K562 (cell line): ENCODE measurements around the gene FUZ. TPM values are rescaled to one million over a fixed set of nuclear protein-coding genes. Genes with fewer than 3 reads are reported as not detected.

Experiments used
- ATAC-seq: fragments of 200-7000 bp; cut with Tn5 transposase; 3 replicates; pipeline ENCODE4 v1.9.1; 2020; ENCODE audit warnings: moderate library complexity
- BruUV-seq: library from RNA; stranded (reverse); fragments of 400-500 nt; replicated peaks from 2 replicates; lab custom pipeline; 2021; lab: Mats Ljungman, UMichigan
- CTCF ChIA-PET: fragments of 300-600 bp; formaldehyde crosslinking; extraction: SDS; loops from one replicate; lab custom pipeline; 2021; ENCODE audit warnings: low intra/inter-chr PET ratio; lab: Yijun Ruan, JAX
- POLR2A ChIA-PET: fragments of 300-600, 350-650 bp; sonication (Branson Sonifier 250); formaldehyde crosslinking; extraction: SDS; loops from one replicate; lab custom pipeline; 2021; ENCODE audit warnings: antibody characterized with exemption, inconsistent platforms; lab: Yijun Ruan, JAX
- DNase-seq, 4 experiments: peaks; one replicate each; pipeline versions ENCODE4 v3.0.0 to v3.0.0-alpha.2; 2011 to 2018; ENCODE audit warnings: low spot score in 3 of 4, mixed read lengths in 3 of 4; ENCODE audit errors: extremely low read depth in 1 of 4
- FAIRE-seq: peaks from 2 replicates; lab custom pipeline; 2011; peaks lifted over from hg19 to GRCh38; lab: Jason Lieb, UNC
- H2AFZ ChIP-seq: 2 replicates; pipeline ENCODE4 v1.6.0; 2011; ENCODE audit warnings: low read depth, low read length, control low read depth, inconsistent platforms
- H3K27ac ChIP-seq: fragments of 200-600 bp; 3 replicates; pipeline ENCODE4 v1.8.0; 2011; ENCODE audit warnings: low read depth, mild to moderate bottlenecking, control low read depth, inconsistent platforms, low read length, moderate library complexity, mixed read lengths; ENCODE audit errors: extremely low read depth
- H3K27me3 ChIP-seq, 2 experiments: fragments of 300-600 bp in 1 of 2; 2 replicates in 1 of 2; 3 replicates in 1 of 2; pipeline versions ENCODE4 v1.6.0 to v1.8.0; 2011; ENCODE audit warnings: inconsistent platforms in 2 of 2, low read length in 2 of 2, mild to moderate bottlenecking in 1 of 2, mixed read lengths in 1 of 2, moderate library complexity in 1 of 2; ENCODE audit not compliant: control insufficient read depth in 2 of 2, insufficient read depth in 2 of 2
- H3K36me3 ChIP-seq: fragments of 300-600 bp; 3 replicates; pipeline ENCODE4 v1.8.0; 2011; ENCODE audit warnings: mild to moderate bottlenecking, low read length, inconsistent platforms; ENCODE audit not compliant: control insufficient read depth, insufficient read depth
- H3K4me1 ChIP-seq, 2 experiments: fragments of 200-600 bp in 1 of 2; replicated peaks in 1 of 2; 2 replicates in 1 of 2; 3 replicates in 1 of 2; pipeline versions ENCODE4 v1.5.1 to v1.8.0; 2011; ENCODE audit warnings: inconsistent platforms in 2 of 2, low read length in 2 of 2, mild to moderate bottlenecking in 1 of 2, mixed read lengths in 1 of 2, moderate library complexity in 1 of 2; ENCODE audit not compliant: control insufficient read depth in 2 of 2, insufficient read depth in 2 of 2
- H3K4me2 ChIP-seq: 2 replicates; pipeline ENCODE4 v1.6.1; 2011; ENCODE audit warnings: low read length, control low read depth, inconsistent platforms, mixed read lengths; ENCODE audit not compliant: insufficient read depth
- H3K4me3 ChIP-seq: fragments of 200-600 bp; sonication (generic), shearing (Covaris generic); 2 replicates; pipeline ENCODE4 v1.5.1; 2016; ENCODE audit warnings: control low read depth, inconsistent platforms
- H3K79me2 ChIP-seq: fragments of 200-600 bp; 3 replicates; pipeline ENCODE4 v1.8.0; 2011; ENCODE audit warnings: low read length, inconsistent platforms; ENCODE audit not compliant: control insufficient read depth, insufficient read depth
- H3K9ac ChIP-seq, 2 experiments: 2 replicates each; pipeline versions ENCODE4 v1.6.0 to v1.6.1; 2011; ENCODE audit warnings: low read depth in 2 of 2, low read length in 2 of 2, control low read depth in 1 of 2, inconsistent platforms in 1 of 2, mild to moderate bottlenecking in 1 of 2, mixed read lengths in 1 of 2; ENCODE audit not compliant: insufficient read depth in 1 of 2
- H3K9me1 ChIP-seq: one replicate; pipeline ENCODE4 v1.6.0; 2011; ENCODE audit warnings: inconsistent platforms, mild to moderate bottlenecking, low read length, moderate library complexity; ENCODE audit not compliant: control insufficient read depth, insufficient read depth
- H3K9me3 ChIP-seq: replicated peaks from 2 replicates; pipeline ENCODE4 v1.5.1; 2011; ENCODE audit warnings: low read depth, low read length, inconsistent platforms; ENCODE audit not compliant: control insufficient read depth, insufficient read depth
- H4K20me1 ChIP-seq: replicated peaks from 2 replicates; pipeline ENCODE4 v1.6.1; 2011; ENCODE audit warnings: low read length, inconsistent platforms, mixed read lengths; ENCODE audit not compliant: control insufficient read depth, insufficient read depth
- POLR2G ChIP-seq: fragments of 200-400 bp; formaldehyde crosslinking; IDR thresholded peaks from 2 replicates; pipeline ENCODE4 v1.6.1; 2017; ENCODE audit warnings: low read depth, mild to moderate bottlenecking, antibody characterized with exemption, low read length, moderate library complexity
- WGBS: fragments of 100-300 bp; shearing (Covaris generic); methylation state at CpG from one replicate; pipeline ENCODE4 v1.1.6; 2016; ENCODE audit warnings: low coverage, mixed read lengths; ENCODE audit not compliant: insufficient coverage; ENCODE audit errors: missing lambda C conversion rate; 5-methylcytosine and 5-hydroxymethylcytosine counted together
- in situ Hi-C: fragments of 300-500 bp; cut with MboI; formaldehyde crosslinking; loops from 4 replicates; pipeline ENCODE4 v1.15.0; 2018; ENCODE audit warnings: inconsistent platforms, mixed read lengths
- intact Hi-C: fragments of 100-400 bp; cut with micrococcal nuclease; formaldehyde crosslinking; loops from 2 replicates; pipeline ENCODE4 v1.14.2; 2022
- polyA plus RNA-seq, 8 experiments: library from polyadenylated mRNA; depleted of rRNA in 4 of 8; stranded (reverse) in 5 of 8; unstranded in 3 of 8; fragments of >200 nt; fragmentation: Nextera tagmentation in 2 of 8; fragmentation: Illumina TruSeq in 1 of 8; extraction: Ambion mirVana in 2 of 8; extraction: Trizol in 1 of 8; gene quantifications; 2 replicates each; pipeline versions ENCODE4 v1.2.1 to v1.2.3, GENCODE V29; 2011 to 2014; ENCODE audit warnings: inconsistent platforms in 1 of 8, missing spikeins in 1 of 8
- total RNA-seq, 7 experiments: library from RNA; depleted of rRNA in 6 of 7; stranded (reverse); fragments of >200 nt in 6 of 7; fragmentation: Illumina TruSeq in 2 of 7; extraction: Trizol in 2 of 7; gene quantifications; 2 replicates each; pipeline versions ENCODE4 v1.2.1 to v1.2.3, GENCODE V29; 2011 to 2021; ENCODE audit warnings: low replicate concordance in 1 of 7
- TF ChIP-seq, protein P1 (sequence below): sonication (generic); formaldehyde crosslinking; IDR thresholded peaks from 2 replicates; pipeline ENCODE4 v1.8.0; 2023; ENCODE audit warnings: mild to moderate bottlenecking, missing genetic modification reagents

The FUZ gene
- total and polyA plus RNA-seq, 9 of the 15 experiments (the other 6 are each of a cell fraction or from before 2014, with no cell fraction given), result 0.17 to 7.6 (median 3.6) TPM; not detected in 1

DNA sequence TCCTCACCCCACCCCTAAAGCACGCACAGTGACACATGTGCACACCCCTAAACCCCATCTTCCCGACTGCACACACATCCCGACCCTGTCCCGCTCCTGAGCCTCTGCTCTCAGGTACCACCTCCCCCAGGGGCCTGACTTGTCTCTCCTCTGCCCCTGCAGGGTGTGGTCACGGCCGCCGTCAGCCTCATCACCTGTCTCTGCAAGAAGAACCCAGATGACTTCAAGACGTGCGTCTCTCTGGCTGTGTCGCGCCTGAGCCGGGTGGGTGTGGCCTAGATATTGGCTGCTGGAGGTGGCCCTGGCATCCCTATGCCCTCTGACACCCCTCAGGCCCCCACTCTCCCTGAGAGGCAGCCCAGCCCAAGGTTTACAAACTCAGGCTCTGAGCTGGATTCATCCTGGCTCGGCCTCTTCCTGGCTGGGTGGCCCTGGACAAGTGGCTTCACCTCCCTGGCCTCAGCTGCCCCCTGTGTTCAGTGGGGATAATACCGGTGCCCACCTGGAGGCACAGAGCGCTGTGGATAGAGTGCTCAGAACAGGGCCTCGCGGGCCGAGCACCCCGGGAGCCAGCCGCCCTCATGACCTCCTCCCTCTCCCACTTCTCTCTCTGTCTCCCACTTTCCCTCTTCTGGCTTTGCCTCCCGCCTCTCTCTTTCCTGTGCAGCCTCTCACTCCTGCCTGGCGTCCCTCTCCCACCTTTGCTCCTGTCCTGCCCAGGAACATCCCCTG is 20.1 kb downstream of the FUZ start:
- no peak overlapping the region for H3K4me2 ChIP-seq
- WGBS, result 90% methylated on average over 16 of the region's 22 CpGs
- intact Hi-C loops, result no loop called here
- TF ChIP-seq POLR2G, result peak; percentile 37; the same call in 1 of the 2 replicates
- TF ChIP-seq, protein P1, sequence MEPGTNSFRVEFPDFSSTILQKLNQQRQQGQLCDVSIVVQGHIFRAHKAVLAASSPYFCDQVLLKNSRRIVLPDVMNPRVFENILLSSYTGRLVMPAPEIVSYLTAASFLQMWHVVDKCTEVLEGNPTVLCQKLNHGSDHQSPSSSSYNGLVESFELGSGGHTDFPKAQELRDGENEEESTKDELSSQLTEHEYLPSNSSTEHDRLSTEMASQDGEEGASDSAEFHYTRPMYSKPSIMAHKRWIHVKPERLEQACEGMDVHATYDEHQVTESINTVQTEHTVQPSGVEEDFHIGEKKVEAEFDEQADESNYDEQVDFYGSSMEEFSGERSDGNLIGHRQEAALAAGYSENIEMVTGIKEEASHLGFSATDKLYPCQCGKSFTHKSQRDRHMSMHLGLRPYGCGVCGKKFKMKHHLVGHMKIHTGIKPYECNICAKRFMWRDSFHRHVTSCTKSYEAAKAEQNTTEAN (CRISPR knock-in tag), result no peak
- H3K36me3 ChIP-seq, result peaks cover 88% of the 10 kb centered on the region
- H3K4me1 ChIP-seq, result peaks cover 0 to 32% of the 10 kb centered on the region in 2 experiments; a peak in 3 of 5 replicates
- ChIA-PET CTCF (no interaction called here), POLR2A (interaction anchor here (1.0 kb wide), 1 partner anchor 27 kb away, joined by 3 read pairs; no protein-coding TSS in a partner anchor)
- in situ Hi-C loops, result no loop called here
- peaks cover 10% of the 10 kb centered on the region for H3K79me2 ChIP-seq
- 0 out of 4 replicates have a peak overlapping the region, but pooled peaks of 1 of the 2 experiments have one; percentile 61 for H3K9ac ChIP-seq
- DNase-seq (no peak), FAIRE-seq (no peak), ATAC-seq (no peak)
- H3K9me1 ChIP-seq, result no peaks in the 10 kb centered on the region
- no TSS peak for BruUV-seq
- H3K9me3 ChIP-seq, result no peaks in the 10 kb centered on the region
- no peaks in the 10 kb centered on the region for H3K27me3 ChIP-seq
- H3K4me3 ChIP-seq, result no peak overlapping the region
- H4K20me1 ChIP-seq, result no peaks in the 10 kb centered on the region; the same call in 1 of the 2 replicates
- H2AFZ ChIP-seq, result no peak overlapping the region
- H3K27ac ChIP-seq, result no peak overlapping the region; the same call in 2 of the 3 replicates
